Measurements from ENCODE around the gene MFAP1.

GRCh38 chr15:43795997-43796396 is 28.5 kb downstream of the MFAP1 start:
- TF ChIP-seq, protein P1, sequence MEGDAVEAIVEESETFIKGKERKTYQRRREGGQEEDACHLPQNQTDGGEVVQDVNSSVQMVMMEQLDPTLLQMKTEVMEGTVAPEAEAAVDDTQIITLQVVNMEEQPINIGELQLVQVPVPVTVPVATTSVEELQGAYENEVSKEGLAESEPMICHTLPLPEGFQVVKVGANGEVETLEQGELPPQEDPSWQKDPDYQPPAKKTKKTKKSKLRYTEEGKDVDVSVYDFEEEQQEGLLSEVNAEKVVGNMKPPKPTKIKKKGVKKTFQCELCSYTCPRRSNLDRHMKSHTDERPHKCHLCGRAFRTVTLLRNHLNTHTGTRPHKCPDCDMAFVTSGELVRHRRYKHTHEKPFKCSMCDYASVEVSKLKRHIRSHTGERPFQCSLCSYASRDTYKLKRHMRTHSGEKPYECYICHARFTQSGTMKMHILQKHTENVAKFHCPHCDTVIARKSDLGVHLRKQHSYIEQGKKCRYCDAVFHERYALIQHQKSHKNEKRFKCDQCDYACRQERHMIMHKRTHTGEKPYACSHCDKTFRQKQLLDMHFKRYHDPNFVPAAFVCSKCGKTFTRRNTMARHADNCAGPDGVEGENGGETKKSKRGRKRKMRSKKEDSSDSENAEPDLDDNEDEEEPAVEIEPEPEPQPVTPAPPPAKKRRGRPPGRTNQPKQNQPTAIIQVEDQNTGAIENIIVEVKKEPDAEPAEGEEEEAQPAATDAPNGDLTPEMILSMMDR (IDR thresholded peaks at IDR 0.05), result no peak
- no peak for TF ChIP-seq POLR2A (IDR thresholded peaks at IDR 0.05)

Data from tibial nerve (tissue), 3 donors.